GM12878 (cell line): ENCODE results near the gene NACC1. TPM values are rescaled to one million over a fixed set of nuclear protein-coding genes. Genes with fewer than 3 reads are reported as not detected.

Experiments
- ATAC-seq: fragments of 200-7000 bp; cut with Tn5 transposase; 3 replicates; pipeline ENCODE4 v1.9.1; 2020; ENCODE audit warnings: mild to moderate bottlenecking, moderate library complexity
- BruUV-seq: library from RNA; stranded (reverse); fragments of 400-500 nt; replicated peaks from 2 replicates; lab custom pipeline; 2021; lab: Mats Ljungman, UMichigan
- CTCF ChIA-PET: fragments of 300-600 bp; sonication (Branson Sonifier 250); formaldehyde crosslinking; extraction: SDS; loops from one replicate; lab custom pipeline; 2021; ENCODE audit warnings: inconsistent platforms; lab: Yijun Ruan, JAX
- POLR2A ChIA-PET: fragments of 350-600 bp; formaldehyde crosslinking; extraction: SDS; loops from one replicate; lab custom pipeline; 2021; ENCODE audit warnings: inconsistent platforms; lab: Charles Lee
- RAD21 ChIA-PET: fragments of 300-600 bp; sonication (Branson Sonifier 250); formaldehyde crosslinking; loops from one replicate; lab custom pipeline; 2023; ENCODE audit warnings: antibody characterized with exemption; ENCODE audit not compliant: unreplicated experiment; lab: Charles Lee
- SMC1A ChIA-PET: fragments of 300-600 bp; sonication (Branson Sonifier 250); formaldehyde crosslinking; loops from one replicate; lab custom pipeline; 2023; ENCODE audit not compliant: unreplicated experiment, uncharacterized antibody; lab: Charles Lee
- DNase-seq: peaks from one replicate; pipeline ENCODE4 v3.0.0-alpha.2; 2011; ENCODE audit warnings: low read depth, low spot score
- FAIRE-seq: peaks from 3 replicates; lab custom pipeline; 2011; peaks lifted over from hg19 to GRCh38; lab: Jason Lieb, UNC
- H2AFZ ChIP-seq: 2 replicates; pipeline ENCODE4 v1.6.0; 2011; ENCODE audit warnings: low read depth, low read length, control low read depth; ENCODE audit not compliant: control insufficient read depth
- H3K27ac ChIP-seq: 2 replicates; pipeline ENCODE4 v1.5.1; 2011; ENCODE audit warnings: control low read depth; ENCODE audit not compliant: control insufficient read depth, insufficient read depth
- H3K27me3 ChIP-seq, 2 experiments: replicated peaks in 1 of 2; 2 replicates each; pipeline versions ENCODE4 v1.6.0 to v1.6.1; 2011; ENCODE audit warnings: low read length in 1 of 2; ENCODE audit not compliant: control insufficient read depth in 2 of 2, insufficient read depth in 2 of 2
- H3K36me3 ChIP-seq, 2 experiments: 2 replicates each; pipeline ENCODE4 v1.5.1; 2011; ENCODE audit warnings: low read length in 1 of 2; ENCODE audit not compliant: control insufficient read depth in 2 of 2, insufficient read depth in 2 of 2
- H3K4me1 ChIP-seq: 2 replicates; pipeline ENCODE4 v1.6.1; 2011; ENCODE audit warnings: mild to moderate bottlenecking, low read length, moderate library complexity, mixed read lengths; ENCODE audit not compliant: control insufficient read depth, insufficient read depth
- H3K4me2 ChIP-seq: 2 replicates; pipeline ENCODE4 v1.6.0; 2011; ENCODE audit warnings: control low read depth; ENCODE audit not compliant: control insufficient read depth, insufficient read depth
- H3K4me3 ChIP-seq: fragments of 200-600 bp; sonication (generic); 2 replicates; pipeline ENCODE4 v1.5.1; 2016
- H3K79me2 ChIP-seq: 2 replicates; pipeline ENCODE4 v1.6.0; 2011; ENCODE audit warnings: low read length; ENCODE audit not compliant: control insufficient read depth, insufficient read depth
- H3K9ac ChIP-seq: 2 replicates; pipeline ENCODE4 v1.8.0; 2011; ENCODE audit warnings: low read length, control low read depth, mixed read lengths; ENCODE audit not compliant: control insufficient read depth, insufficient read depth
- H3K9me3 ChIP-seq: replicated peaks from 3 replicates; pipeline ENCODE4 v1.5.1; 2011; ENCODE audit warnings: mild to moderate bottlenecking, low read length; ENCODE audit not compliant: control insufficient read depth, insufficient read depth
- H4K20me1 ChIP-seq: 2 replicates; pipeline ENCODE4 v1.6.0; 2011; ENCODE audit not compliant: control insufficient read depth, insufficient read depth
- CBX5 ChIP-seq: sonication (generic); IDR thresholded peaks from 2 replicates; pipeline ENCODE4 v1.6.1; 2016; ENCODE audit warnings: low read depth, moderate library complexity, mild to moderate bottlenecking, inconsistent platforms
- WGBS: methylation state at CpG from one replicate; pipeline ENCODE4 v1.1.6; 2016; ENCODE audit warnings: low lambda C conversion rate; ENCODE audit not compliant: insufficient replicate concordance, insufficient coverage; ENCODE audit errors: missing lambda C conversion rate; 5-methylcytosine and 5-hydroxymethylcytosine counted together
- in situ Hi-C: fragments of 300-500 bp; cut with MboI; formaldehyde crosslinking; loops from 9 replicates; pipeline ENCODE4 v1.14.3; 2018; ENCODE audit warnings: mixed read lengths
- intact Hi-C: fragments of 100-400 bp; cut with micrococcal nuclease; formaldehyde crosslinking; loops from one replicate; pipeline ENCODE4 v1.14.2; 2022; ENCODE audit not compliant: unreplicated experiment
- polyA plus RNA-seq, 11 experiments: library from polyadenylated mRNA; depleted of rRNA in 4 of 11; unstranded in 6 of 11; stranded (reverse) in 5 of 11; fragments of >200 nt; fragmentation: Nextera tagmentation in 4 of 11; fragmentation: Illumina TruSeq in 1 of 11; extraction: Ambion mirVana in 4 of 11; extraction: Trizol in 1 of 11; gene quantifications; 1 replicate in 1 of 11; 2 replicates in 10 of 11; pipeline versions ENCODE4 v1.2.1 to v1.2.3, GENCODE V29; 2011 to 2016; ENCODE audit warnings: inconsistent platforms in 2 of 11, missing spikeins in 2 of 11, low read depth in 1 of 11
- total RNA-seq, 4 experiments: library from RNA; depleted of rRNA in 3 of 4; stranded (reverse); fragments of >200 nt in 3 of 4; fragmentation: Illumina TruSeq in 1 of 4; extraction: Trizol in 1 of 4; gene quantifications; 2 replicates each; pipeline versions ENCODE4 v1.2.1 to v1.2.3, GENCODE V29; 2013 to 2021
- TF ChIP-seq, protein P1 (sequence below), 3 experiments: IDR thresholded peaks in 2 of 3; conservative IDR thresholded peaks in 1 of 3; 2 replicates each; pipeline ENCODE4 v1.5.1; 2011; ENCODE audit warnings: low read depth in 3 of 3, low read length in 3 of 3, mild to moderate bottlenecking in 3 of 3, control low read depth in 2 of 3, moderate library complexity in 2 of 3, inconsistent platforms in 1 of 3, mixed read lengths in 1 of 3; ENCODE audit not compliant: control insufficient read depth in 2 of 3, insufficient read depth in 1 of 3; ENCODE audit errors: extremely low read depth in 1 of 3

The NACC1 gene
- total and polyA plus RNA-seq, 10 of the 15 experiments (the other 5 are each of a cell fraction or from before 2014, with no cell fraction given): 0.18 to 120 (median 19.2) TPM

DNA sequence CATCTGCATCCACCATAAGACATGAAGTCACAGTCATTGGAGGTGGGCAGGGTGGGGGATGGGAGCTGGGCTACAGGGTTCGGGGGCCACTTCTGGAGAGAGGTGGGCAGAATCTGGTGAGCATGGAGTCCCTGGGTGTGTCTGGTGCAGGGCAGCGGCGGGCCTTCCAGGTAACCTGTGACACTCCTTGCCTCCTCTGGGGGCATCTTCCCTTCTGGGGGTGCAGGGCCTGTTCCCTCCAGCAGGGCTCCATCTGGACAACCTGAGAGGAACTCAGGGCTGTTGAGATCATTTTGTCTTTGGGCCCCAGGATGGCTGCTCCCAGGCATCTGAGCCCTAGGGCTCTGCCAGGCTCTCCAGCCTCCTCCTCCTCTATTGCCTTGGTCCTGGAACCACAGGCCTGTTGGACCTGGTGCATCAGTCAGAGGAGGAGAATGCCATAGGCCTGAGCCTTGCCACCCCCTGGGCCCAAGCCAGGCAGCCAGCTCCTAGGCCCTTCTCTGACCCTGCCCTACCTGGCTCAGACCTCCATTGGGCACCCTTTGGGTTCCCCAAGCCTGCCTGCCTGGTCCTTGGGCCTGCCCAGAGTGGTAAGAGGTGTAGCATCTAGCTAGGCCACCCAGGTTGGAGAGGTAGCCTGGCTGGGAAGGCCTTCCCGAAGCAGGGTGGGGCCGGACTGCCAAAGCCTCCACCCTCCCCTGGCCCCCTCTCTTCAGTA lies 28.8 kb upstream of the NACC1 start:
- RAD21 ChIA-PET: interaction anchor here (1.5 kb wide), 1 partner anchor 112 kb away, joined by 9 read pairs; no protein-coding TSS in a partner anchor
- no TSS peak for BruUV-seq
- H2AFZ ChIP-seq: no peak overlapping the region
- no peaks in the 10 kb centered on the region for H3K36me3 ChIP-seq
- no peak overlapping the region for H3K9ac ChIP-seq
- DNase-seq (no peak), ATAC-seq (peak; percentile 86), FAIRE-seq (no peak)
- intact Hi-C loops: no loop called here
- CTCF ChIA-PET: interaction anchor here (8.0 kb wide), 1 partner anchor 113 kb away, joined by 145 read pairs; no protein-coding TSS in a partner anchor
- no peaks in the 10 kb centered on the region for H4K20me1 ChIP-seq
- SMC1A ChIA-PET: no interaction called here
- peaks cover 5% of the 10 kb centered on the region for H3K4me1 ChIP-seq
- WGBS: 52% methylated on average over 5 of the region's 5 CpGs
- POLR2A ChIA-PET: interaction anchor here (0.5 kb wide), 1 partner anchor 112 kb away, joined by 3 read pairs; no protein-coding TSS in a partner anchor
- H3K27me3 ChIP-seq: no peaks in the 10 kb centered on the region
- no peaks in the 10 kb centered on the region for H3K79me2 ChIP-seq
- H3K4me3 ChIP-seq: no peak overlapping the region
- in situ Hi-C loops: no loop called here
- no peaks in the 10 kb centered on the region for H3K9me3 ChIP-seq
- H3K27ac ChIP-seq: no peak overlapping the region
- TF ChIP-seq, protein P1, sequence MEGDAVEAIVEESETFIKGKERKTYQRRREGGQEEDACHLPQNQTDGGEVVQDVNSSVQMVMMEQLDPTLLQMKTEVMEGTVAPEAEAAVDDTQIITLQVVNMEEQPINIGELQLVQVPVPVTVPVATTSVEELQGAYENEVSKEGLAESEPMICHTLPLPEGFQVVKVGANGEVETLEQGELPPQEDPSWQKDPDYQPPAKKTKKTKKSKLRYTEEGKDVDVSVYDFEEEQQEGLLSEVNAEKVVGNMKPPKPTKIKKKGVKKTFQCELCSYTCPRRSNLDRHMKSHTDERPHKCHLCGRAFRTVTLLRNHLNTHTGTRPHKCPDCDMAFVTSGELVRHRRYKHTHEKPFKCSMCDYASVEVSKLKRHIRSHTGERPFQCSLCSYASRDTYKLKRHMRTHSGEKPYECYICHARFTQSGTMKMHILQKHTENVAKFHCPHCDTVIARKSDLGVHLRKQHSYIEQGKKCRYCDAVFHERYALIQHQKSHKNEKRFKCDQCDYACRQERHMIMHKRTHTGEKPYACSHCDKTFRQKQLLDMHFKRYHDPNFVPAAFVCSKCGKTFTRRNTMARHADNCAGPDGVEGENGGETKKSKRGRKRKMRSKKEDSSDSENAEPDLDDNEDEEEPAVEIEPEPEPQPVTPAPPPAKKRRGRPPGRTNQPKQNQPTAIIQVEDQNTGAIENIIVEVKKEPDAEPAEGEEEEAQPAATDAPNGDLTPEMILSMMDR (IDR thresholded peaks at IDR 0.05 in 2 of 3, conservative IDR thresholded peaks at IDR 0.05 in 1 of 3; ENCODE audit: control insufficient read depth in 2 of 3, extremely low read depth in 1 of 3, insufficient read depth in 1 of 3, low read depth in 3 of 3, low read length in 3 of 3): peak; percentile 14 to 68 (median 59)
- TF ChIP-seq CBX5: no peak
- no peak overlapping the region for H3K4me2 ChIP-seq
